Measurements from ENCODE around the gene ITPRID1. TPM values are rescaled to one million over a fixed set of nuclear protein-coding genes. Genes with fewer than 3 reads are reported as not detected.
"Not testable (repeated sequence)": the region's sequence is repeated elsewhere in the genome, so short reads cannot be mapped to it uniquely, and the experiment has no call there.

The ITPRID1 gene
- 0.28 TPM for total RNA-seq

- ATAC-seq, result no peak
These were observed at the start of gene ITPRID1 for GRCh38 chr7:31513790-31514189. Gene ITPRID1, plus strand, starts transcription at chr7:31514090. Its CDS starts 38,935 bp downstream, at chr7:31553025.

- ATAC-seq, result no peak
These were observed 49.3 kb upstream of the ITPRID1 start for GRCh38 chr7:31464601-31465000.

GRCh38 chr7:31465285-31465684 lies 48.6 kb upstream of the ITPRID1 start:
- ATAC-seq, result no peak

GRCh38 chr7:31466036-31466435 lies 47.9 kb upstream of the ITPRID1 start:
- no peak for ATAC-seq

- not testable (repeated sequence) for ATAC-seq
These were observed 43.0 kb upstream of the ITPRID1 start for GRCh38 chr7:31470883-31471282.

GRCh38 chr7:31475368-31475767 lies 38.5 kb upstream of the ITPRID1 start:
- ATAC-seq, result no peak

- ATAC-seq, result no peak
These were observed 37.7 kb upstream of the ITPRID1 start for GRCh38 chr7:31476073-31476745.

GRCh38 chr7:31476941-31477677 lies 36.8 kb upstream of the ITPRID1 start:
- no peak for ATAC-seq

- no peak for ATAC-seq
These were observed 35.9 kb upstream of the ITPRID1 start for GRCh38 chr7:31478018-31478417.

GRCh38 chr7:31478721-31479120 lies 35.2 kb upstream of the ITPRID1 start:
- ATAC-seq, result no peak

- no peak for ATAC-seq
These were observed 26.8 kb upstream of the ITPRID1 start for GRCh38 chr7:31487071-31487470.

- ATAC-seq, result no peak
These were observed 26.4 kb upstream of the ITPRID1 start for GRCh38 chr7:31487476-31487875.

GRCh38 chr7:31488562-31489203 lies 25.2 kb upstream of the ITPRID1 start:
- peak; percentile 64 for ATAC-seq

- no peak for ATAC-seq
These were observed 23.0 kb upstream of the ITPRID1 start for GRCh38 chr7:31490796-31491314.

GRCh38 chr7:31492086-31492485 lies 21.8 kb upstream of the ITPRID1 start:
- ATAC-seq, result peak; percentile 26

GRCh38 chr7:31493714-31494181 lies 20.1 kb upstream of the ITPRID1 start:
- ATAC-seq, result peak; percentile 90

GRCh38 chr7:31494421-31494820 lies 19.5 kb upstream of the ITPRID1 start:
- ATAC-seq, result no peak

- ATAC-seq, result no peak
These were observed 18.2 kb upstream of the ITPRID1 start for GRCh38 chr7:31495653-31496052.

- ATAC-seq, result no peak
These were observed 16.4 kb upstream of the ITPRID1 start for GRCh38 chr7:31497516-31497915.

GRCh38 chr7:31500656-31501055 lies 13.2 kb upstream of the ITPRID1 start:
- ATAC-seq, result no peak

GRCh38 chr7:31508823-31509222 lies 5.1 kb upstream of the ITPRID1 start:
- no peak for ATAC-seq

GRCh38 chr7:31512166-31512565 lies 1.7 kb upstream of the ITPRID1 start:
- ATAC-seq, result no peak

Measured in esophagus mucosa (tissue), 1 donor.